Measurements from ENCODE around the gene MOV10L1.

GRCh38 chr22:50089231-50089630, 575 bp upstream of the MOV10L1 start:
- TF ChIP-seq POLR2AphosphoS5 (IDR thresholded peaks at IDR 0.05): no peak
- TF ChIP-seq, protein P1, sequence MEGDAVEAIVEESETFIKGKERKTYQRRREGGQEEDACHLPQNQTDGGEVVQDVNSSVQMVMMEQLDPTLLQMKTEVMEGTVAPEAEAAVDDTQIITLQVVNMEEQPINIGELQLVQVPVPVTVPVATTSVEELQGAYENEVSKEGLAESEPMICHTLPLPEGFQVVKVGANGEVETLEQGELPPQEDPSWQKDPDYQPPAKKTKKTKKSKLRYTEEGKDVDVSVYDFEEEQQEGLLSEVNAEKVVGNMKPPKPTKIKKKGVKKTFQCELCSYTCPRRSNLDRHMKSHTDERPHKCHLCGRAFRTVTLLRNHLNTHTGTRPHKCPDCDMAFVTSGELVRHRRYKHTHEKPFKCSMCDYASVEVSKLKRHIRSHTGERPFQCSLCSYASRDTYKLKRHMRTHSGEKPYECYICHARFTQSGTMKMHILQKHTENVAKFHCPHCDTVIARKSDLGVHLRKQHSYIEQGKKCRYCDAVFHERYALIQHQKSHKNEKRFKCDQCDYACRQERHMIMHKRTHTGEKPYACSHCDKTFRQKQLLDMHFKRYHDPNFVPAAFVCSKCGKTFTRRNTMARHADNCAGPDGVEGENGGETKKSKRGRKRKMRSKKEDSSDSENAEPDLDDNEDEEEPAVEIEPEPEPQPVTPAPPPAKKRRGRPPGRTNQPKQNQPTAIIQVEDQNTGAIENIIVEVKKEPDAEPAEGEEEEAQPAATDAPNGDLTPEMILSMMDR (IDR thresholded peaks at IDR 0.05): no peak
- no peak for TF ChIP-seq POLR2A (IDR thresholded peaks at IDR 0.05)

Measured in suprapubic skin (tissue), 4 donors.